GM18505 (cell line): ENCODE measurements around the gene RPTOR.
"Not testable (repeated sequence)": the region's sequence is repeated elsewhere in the genome, so short reads cannot be mapped to it uniquely, and the experiment has no call there.

ENCODE experiments used
- ATAC-seq: cut with Tn5 transposase; IDR thresholded peaks from one replicate; pipeline ENCODE4 v1.9.1; 2021; ENCODE audit not compliant: unreplicated experiment
- POLR2A ChIP-seq: IDR thresholded peaks from 4 replicates; pipeline ENCODE4 v1.6.1; 2011; ENCODE audit warnings: borderline replicate concordance; ENCODE audit not compliant: insufficient read depth, insufficient read length; ENCODE audit errors: extremely low read depth

The RPTOR gene

DNA sequence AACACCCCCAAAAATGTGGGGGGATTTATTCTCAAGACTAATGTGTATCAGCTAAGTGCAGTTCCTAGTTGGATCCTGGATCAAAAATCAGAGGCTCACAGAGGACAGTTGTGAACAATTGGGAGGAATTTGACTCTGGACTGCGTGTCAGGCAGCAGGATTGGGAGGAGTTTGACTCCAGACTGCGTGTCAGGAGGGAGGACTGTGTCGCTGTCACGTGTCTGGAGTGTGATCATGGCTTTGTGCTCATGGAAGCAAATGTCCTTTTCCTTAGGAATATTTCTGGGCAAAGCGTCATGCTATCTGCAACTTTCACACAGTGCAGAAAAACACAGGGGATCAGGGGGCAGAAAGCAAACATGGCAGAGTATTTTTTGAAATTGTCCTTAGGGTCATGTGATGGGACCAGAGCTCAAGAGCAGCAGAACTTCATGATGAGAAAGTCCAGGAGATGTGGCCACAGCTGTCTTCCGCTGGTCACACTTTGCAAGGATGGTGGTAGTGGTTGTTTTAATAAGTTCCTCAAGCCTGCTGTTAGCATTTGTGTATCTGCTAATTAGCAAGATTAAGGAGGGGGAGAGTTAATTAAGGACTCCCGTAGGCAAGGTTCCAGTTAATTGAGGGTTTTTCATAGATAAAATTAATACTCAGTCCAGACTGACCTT is 325.0 kb downstream of the RPTOR start:
- ATAC-seq: no peak

DNA sequence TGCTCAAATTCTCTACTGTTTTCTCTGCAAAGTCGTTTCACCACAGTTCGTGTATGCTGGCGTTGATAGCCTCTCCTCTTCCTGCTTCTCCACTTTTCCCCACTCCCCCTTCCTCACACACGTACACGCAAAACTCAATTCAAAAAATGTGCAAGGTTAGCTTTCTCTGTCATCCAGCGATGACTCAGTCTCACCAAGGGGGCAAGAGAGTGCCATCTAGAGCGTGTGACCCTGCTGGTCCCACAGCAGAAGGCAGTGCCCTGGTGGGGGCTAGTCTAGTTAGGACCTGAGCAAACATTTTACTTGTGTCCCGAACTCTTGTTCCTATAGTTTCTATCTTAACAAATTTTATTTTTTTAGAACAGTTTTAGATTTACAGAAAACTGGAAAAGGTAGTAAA is 325.8 kb downstream of the RPTOR start:
- TF ChIP-seq POLR2A: no peak
- no peak for ATAC-seq

More for the DNA sequence above, 325.0 kb downstream of the RPTOR start:
- no peak for TF ChIP-seq POLR2A

DNA sequence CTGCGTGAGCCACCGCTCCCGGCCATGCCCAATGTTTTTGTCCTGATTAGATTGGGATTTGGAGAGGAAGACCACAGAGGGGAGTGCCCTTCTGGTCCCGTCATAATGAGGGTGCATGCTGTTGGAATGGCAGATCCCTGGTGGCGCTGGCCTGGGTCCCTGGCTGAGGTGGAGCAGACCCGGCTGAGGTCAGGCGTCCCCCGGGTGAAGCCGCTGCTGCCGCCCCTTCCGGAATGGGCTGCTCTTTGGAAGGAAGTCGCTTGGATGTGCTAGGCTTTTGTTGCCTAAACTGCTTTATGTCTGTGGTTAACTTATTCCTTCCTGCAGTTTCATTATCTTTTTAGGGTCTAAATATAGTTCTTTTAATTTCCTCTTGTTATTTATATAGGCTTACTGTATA is 326.7 kb downstream of the RPTOR start:
- TF ChIP-seq POLR2A: no peak
- ATAC-seq: no peak

DNA sequence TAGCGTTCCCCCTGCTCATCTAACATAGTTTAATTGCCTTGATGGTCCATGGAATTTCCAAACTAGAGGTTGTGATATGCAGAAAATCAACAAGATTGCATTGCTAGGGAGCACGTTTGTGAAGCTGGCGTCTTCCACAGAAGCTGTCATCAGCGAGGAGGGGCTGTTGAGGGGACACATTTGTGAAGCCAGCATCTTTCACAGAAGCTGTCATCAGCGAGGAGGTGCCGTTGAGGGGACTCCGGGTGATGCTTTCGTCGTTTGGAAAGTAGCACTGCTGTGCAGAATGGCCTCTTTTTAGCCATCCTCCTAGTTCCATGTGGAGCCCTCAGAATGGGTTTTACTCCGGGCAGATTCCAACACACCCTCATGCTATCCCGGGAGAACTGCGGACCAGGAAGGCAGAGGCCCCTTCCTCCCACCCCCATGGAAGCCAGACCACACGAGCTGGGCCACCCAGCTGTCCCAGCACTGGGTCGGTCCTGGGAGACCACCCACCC is 327.4 kb downstream of the RPTOR start:
- no peak for ATAC-seq
- TF ChIP-seq POLR2A: no peak

DNA sequence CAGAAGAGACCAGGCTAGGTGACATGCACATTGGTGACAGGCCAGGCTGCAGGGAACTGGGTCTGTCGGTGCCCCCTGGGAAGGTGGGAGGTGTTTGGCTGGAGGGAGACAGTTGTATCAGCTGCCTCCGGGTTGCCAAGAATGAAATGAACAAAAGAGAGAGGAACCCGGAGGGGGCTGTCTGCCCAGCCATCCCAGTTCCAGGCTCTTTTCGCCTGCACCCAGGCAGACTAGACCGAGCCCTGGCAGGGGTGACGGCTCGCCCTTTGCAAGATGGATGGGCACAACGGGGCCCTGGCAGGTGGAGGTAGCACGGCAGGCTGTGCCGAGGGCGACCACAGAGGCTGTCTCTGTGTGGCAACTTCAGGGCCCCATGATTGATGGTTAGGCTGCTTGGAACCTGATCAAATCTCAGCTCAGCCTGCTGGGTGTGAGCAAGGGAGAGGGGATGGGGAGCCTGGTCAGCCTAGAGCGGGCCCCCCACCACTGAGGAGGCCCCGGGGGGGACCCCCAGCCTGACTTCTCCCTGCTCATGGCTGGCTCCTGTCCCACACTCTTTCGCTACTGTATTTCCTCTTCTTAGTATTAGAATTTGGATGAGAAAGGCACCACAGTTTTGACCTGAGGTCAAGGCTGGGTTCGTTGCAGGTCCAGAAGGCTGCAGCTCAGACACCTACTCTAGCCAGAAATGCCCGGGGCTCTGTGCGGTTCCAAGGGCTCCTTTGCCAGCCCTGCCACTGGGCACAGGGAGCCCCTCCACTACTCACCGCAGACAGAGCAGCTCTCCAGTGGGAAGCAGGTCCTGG is 328.1 kb downstream of the RPTOR start:
- TF ChIP-seq POLR2A: no peak
- ATAC-seq: no peak

DNA sequence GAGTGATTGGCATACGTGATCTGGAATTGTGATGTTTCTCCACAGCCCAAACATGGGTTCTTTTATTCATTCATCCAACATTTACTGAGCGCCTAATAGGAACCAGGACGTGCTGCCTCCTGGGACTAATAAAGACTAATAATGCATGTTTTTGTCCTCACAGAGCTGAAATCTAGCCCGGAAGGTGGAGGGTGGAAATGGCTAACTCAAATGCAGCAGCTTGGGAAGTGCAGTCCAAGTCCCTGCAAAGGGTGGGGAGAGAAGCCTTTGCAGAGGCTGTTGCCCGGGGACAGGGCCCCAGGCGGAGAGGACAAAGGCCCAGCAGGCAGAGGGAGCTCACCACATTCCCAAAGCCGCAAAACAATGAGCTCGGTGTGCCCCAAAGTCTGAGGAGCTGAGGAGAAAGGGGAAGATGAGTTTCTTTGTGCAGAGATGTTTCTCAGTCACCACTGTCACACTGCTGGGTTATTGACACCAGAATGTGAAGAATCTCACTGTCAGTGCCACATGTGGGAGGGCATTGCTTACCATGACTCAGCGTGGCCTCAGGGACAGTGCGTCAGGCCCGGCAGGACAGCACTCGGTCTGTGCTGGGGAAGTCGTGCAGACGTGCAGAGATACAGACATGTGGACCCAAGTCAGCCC is 328.8 kb downstream of the RPTOR start:
- ATAC-seq: no peak
- no peak for TF ChIP-seq POLR2A

DNA sequence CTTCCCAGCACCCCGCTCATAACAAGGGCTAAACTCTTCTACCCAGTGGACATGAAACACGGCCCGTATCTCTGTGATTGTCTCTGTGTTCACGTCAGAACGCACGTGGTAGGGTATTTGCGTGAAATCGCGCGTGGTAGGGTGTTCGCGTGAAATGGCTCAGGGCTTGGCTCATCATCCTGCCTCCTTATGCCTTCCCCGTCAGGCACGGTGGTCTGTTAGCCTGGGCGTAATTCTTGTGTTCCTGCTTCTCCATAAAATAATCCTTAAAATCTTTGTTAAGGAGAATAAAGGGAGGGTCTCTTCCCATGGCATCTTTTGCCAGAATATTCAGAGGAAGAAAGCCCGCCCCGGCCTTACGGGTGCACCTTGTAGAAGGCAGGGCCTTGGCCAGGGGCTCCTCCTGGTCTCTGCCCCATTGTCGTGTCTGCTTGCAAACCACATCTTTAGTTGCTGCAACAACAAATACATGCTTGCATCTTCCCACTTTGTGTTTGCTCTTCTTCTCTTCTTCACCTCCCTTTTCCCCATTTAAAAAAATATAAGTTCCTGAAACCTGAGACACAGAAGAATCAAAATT is 330.3 kb downstream of the RPTOR start:
- TF ChIP-seq POLR2A: no peak

DNA sequence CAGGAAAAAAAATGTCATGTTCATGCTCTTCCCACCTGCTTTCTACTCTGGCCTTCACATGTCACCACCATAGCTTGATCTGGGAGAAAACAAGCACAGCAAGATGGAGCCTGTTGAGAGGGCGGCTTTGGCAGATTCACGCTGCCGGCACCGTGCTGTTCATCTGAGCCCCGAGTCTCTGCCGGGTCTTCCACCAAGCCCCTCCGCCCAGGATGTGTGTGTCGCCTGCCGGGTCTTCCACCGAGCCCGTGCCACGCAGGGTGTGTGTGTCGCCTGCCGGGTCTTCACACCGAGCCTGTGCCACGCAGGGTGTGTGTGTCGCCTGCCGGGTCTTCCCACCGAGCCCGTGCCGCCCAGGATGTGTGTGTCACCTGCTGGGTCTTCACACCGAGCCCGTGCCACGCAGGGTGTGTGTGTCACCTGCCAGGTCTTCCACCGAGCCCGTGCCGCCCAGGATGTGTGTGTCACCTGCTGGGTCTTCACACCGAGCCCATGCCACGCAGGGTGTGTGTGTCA is 330.9 kb downstream of the RPTOR start:
- ATAC-seq: not testable (repeated sequence)

More for the DNA sequence above, 330.3 kb downstream of the RPTOR start:
- ATAC-seq: no peak

DNA sequence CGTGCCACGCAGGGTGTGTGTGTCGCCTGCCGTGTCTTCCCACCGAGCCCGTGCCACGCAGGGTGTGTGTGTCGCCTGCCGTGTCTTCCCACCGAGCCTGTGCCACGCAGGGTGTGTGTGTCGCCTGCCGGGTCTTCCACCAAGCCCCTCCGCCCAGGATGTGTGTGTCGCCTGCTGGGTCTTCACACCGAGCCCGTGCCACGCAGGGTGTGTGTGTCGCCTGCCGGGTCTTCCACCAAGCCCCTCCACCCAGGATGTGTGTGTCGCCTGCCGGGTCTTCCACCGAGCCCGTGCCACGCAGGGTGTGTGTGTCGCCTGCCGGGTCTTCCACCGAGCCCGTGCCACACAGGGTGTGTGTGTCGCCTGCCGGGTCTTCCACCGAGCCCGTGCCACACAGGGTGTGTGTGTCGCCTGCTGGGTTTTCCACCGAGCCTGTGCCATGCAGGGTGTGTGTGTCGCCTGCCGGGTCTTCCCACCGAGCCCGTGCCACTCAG is 331.9 kb downstream of the RPTOR start:
- not testable (repeated sequence) for ATAC-seq

DNA sequence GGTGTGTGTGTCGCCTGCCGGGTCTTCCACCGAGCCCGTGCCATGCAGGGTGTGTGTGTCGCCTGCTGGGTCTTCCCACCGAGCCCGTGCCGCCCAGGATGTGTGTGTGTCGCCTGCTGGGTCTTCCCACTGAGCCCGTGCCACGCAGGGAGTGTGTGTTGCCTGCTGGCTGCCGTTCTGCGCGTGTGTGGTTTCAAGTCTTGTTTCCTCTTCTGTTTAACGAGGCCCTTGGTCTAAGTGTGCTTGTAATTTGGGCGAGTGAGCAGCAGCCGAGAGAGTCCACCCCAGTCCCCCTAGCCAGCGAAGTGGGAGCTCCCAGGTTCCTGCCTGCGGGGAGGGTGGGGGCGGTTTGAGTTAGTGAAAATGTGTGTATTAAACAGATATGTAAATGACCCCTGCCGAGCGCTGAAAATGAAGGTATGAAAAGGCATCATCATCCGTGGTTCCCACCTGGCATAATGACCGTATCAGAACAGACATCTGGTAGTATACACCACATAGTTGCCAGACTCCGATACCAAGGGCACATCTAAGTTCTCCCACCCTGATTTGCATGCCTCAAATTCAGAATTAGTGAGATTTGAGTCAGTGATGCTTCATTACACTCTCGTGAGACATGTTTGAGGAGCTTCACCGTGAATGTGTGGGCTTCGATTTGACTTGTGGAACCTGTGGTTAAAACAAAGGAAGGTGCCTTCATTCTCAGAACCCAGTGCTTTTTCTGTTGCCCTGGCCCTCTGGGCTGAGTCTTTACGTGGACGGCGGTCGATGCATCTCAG is 332.5 kb downstream of the RPTOR start:
- no peak for TF ChIP-seq POLR2A
- ATAC-seq: peak; percentile 79

DNA sequence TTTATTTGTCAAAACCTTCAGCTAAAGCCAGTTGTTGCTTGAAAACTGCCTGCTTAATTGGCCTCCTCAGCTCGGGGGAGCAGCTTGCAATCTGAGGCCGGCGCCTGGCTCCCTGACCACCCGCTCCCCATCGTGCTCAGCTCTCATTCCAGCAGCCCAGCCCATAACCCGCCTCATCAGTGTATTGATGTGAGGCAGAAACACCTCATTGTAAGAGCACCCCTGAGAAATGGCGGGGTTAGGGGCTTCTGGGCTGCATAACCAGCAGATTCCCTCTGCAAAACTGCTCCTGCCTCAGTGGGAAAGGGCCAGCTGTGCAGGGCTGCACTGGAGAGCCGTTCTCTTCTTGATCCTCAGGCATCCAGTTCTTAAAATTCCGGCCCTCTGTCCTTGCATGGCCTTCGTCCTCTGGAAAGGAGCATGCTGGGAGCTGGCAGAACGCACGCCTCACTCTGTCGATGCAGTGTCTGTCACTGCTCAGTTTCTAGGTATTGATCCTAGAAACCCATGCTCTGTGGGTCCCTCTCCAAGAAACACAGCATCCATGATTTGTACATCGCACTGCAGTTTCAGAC is 333.2 kb downstream of the RPTOR start:
- no peak for ATAC-seq
- TF ChIP-seq POLR2A: no peak

DNA sequence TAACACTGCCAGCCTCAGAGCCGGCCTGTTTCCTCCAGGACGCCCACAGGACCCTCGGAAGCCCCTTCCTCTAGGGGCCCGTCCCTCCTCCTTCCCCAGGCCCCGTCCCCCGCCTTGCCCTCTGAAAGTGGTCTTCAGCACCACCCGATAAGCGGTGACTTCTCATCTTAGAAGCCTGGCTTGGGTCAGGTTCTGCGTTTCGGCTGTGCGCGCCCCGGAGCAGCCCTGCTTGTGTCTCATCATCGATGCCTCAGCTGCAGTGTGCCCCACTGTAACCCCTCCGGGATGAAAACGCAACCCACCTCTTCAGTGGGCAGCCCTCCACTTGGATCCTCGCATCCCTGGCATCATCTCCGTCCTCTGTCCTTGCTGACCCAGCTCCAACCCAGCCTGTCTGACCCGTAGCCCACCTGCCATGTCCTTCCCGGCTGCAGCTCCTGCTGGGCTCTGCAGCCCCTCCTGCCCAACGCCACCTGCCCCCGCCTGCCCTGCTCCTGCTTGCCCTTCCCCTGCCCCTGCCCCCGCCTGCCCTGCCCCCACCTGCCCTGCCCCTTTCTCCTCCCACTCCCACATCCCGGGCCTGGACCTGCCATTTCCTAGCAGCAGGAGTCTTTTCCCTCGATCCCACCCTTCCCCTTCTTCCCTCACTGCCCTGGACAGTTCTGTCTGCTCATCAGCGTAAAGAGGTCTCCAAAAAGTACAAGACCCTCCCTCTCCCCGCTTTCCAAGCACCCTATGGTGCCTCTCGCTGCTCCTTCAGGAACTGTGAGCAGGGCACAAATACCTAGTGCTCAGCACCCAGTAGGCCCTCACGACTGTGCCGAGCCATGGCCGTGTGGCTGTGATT is 334.5 kb downstream of the RPTOR start:
- no peak for ATAC-seq
- TF ChIP-seq POLR2A: no peak
